Fibroblast of lung (primary cell): Measurements from ENCODE around the gene GRN. TPM values are rescaled to one million over a fixed set of nuclear protein-coding genes. Genes with fewer than 3 reads are reported as not detected.

Source experiments
- DNase-seq, 2 donors: peaks; one replicate each; pipeline versions ENCODE4 v3.0.0 to v3.0.0-alpha.2; 2010; ENCODE audit warnings: low read depth in 2 of 2
- H2AFZ ChIP-seq: 2 replicates; pipeline ENCODE4 v1.5.1; 2012; ENCODE audit warnings: low read length, control low read depth, inconsistent platforms
- H3K27ac ChIP-seq: 2 replicates; pipeline ENCODE4 v1.5.1; 2011; ENCODE audit warnings: low read length, control low read depth; ENCODE audit not compliant: insufficient read depth
- H3K27me3 ChIP-seq: 2 replicates; pipeline ENCODE4 v1.5.1; 2011; ENCODE audit warnings: mild to moderate bottlenecking, low read length; ENCODE audit not compliant: control insufficient read depth, insufficient read depth
- H3K36me3 ChIP-seq: 2 replicates; pipeline ENCODE4 v1.5.1; 2011; ENCODE audit warnings: low read length; ENCODE audit not compliant: control insufficient read depth, insufficient read depth
- H3K4me1 ChIP-seq: 2 replicates; pipeline ENCODE4 v1.5.1; 2011; ENCODE audit warnings: low read length; ENCODE audit not compliant: control insufficient read depth, insufficient read depth; ENCODE audit errors: extremely low read depth
- H3K4me2 ChIP-seq: 2 replicates; pipeline ENCODE4 v1.5.1; 2011; ENCODE audit warnings: low read length, control low read depth; ENCODE audit not compliant: insufficient read depth; ENCODE audit errors: extremely low read depth
- H3K4me3 ChIP-seq, 4 experiments: fragments of 200-600 bp in 1 of 4; sonication (generic) in 1 of 4; replicated peaks in 1 of 4; 2 replicates each; pipeline ENCODE4 v1.5.1; 2011 to 2016; ENCODE audit warnings: low read length in 4 of 4, low read depth in 3 of 4, mild to moderate bottlenecking in 3 of 4, control low read depth in 2 of 4, inconsistent platforms in 1 of 4, mixed read lengths in 1 of 4; ENCODE audit not compliant: insufficient read depth in 1 of 4; ENCODE audit errors: control extremely low read depth in 1 of 4
- H3K79me2 ChIP-seq: 2 replicates; pipeline ENCODE4 v1.5.1; 2012; ENCODE audit warnings: mild to moderate bottlenecking, low read length, inconsistent platforms; ENCODE audit not compliant: control insufficient read depth, insufficient read depth
- H3K9ac ChIP-seq: 2 replicates; pipeline ENCODE4 v1.5.1; 2011; ENCODE audit warnings: mild to moderate bottlenecking, low read length, control low read depth; ENCODE audit not compliant: insufficient read depth
- H3K9me3 ChIP-seq: 2 replicates; pipeline ENCODE4 v1.5.1; 2012; ENCODE audit warnings: low read depth, low read length; ENCODE audit not compliant: control insufficient read depth, insufficient read depth
- H4K20me1 ChIP-seq: 2 replicates; pipeline ENCODE4 v1.5.1; 2011; ENCODE audit warnings: low read length; ENCODE audit not compliant: control insufficient read depth, insufficient read depth; ENCODE audit errors: extremely low read depth
- EZH2 ChIP-seq: IDR thresholded peaks from 2 replicates; pipeline ENCODE4 v1.5.1; 2012; ENCODE audit warnings: low read length, control low read depth, mild to moderate bottlenecking; ENCODE audit errors: missing control alignments
- polyA plus RNA-seq, 2 donors: library from polyadenylated mRNA; depleted of rRNA in 1 of 2; stranded (reverse) in 1 of 2; unstranded in 1 of 2; fragments of >200 nt; gene quantifications; 2 replicates each; pipeline ENCODE4 v1.2.1, GENCODE V29; 2011 to 2012; ENCODE audit warnings: missing spikeins in 1 of 2
- total RNA-seq: library from RNA; depleted of rRNA; stranded (reverse); fragments of >200 nt; gene quantifications from 2 replicates; pipeline ENCODE4 v1.2.1, GENCODE V29; 2014
- TF ChIP-seq, protein P1 (sequence below), 2 donors: IDR thresholded peaks in 1 of 2; conservative IDR thresholded peaks in 1 of 2; 1 replicate in 1 of 2; 2 replicates in 1 of 2; pipeline ENCODE4 v1.5.1; 2011 to 2012; ENCODE audit warnings: low read length in 2 of 2, control low read depth in 1 of 2, inconsistent platforms in 1 of 2, low read depth in 1 of 2, mild to moderate bottlenecking in 1 of 2

The GRN gene
- total and polyA plus RNA-seq, 2 donors (not counting 1 experiment from before 2014, with no cell fraction given): 146 to 315 TPM

DNA sequence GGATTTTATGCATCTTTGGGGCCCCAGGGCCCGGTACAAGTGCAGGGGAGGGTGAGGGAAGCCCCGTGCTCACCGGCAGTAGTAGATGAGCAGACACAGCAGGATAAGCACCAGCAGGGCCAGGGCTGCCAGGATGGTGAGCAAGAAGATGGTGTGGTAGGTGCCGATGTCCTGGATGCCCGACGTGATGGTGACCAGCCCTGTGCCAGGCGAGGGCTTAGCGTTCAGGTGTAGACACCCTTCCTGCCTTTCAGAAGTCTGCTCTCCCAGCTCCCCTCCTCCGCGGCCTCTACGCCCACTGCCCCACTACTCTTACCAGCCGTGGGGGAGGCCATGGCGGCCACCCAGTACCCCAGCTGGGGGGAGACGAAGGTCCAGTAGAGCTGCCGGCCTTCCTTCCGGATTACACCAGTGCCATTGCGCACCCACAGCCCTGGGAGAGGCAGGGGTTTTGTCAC, 10.6 kb downstream of the GRN start:
- H3K4me3 ChIP-seq: no peak overlapping the region
- H3K9me3 ChIP-seq: no peaks in the 10 kb centered on the region
- peaks cover 14% of the 10 kb centered on the region for H3K36me3 ChIP-seq
- no peak overlapping the region for H3K27ac ChIP-seq
- no peak overlapping the region for H2AFZ ChIP-seq
- no peak overlapping the region for H3K9ac ChIP-seq
- no peak for DNase-seq
- no peaks in the 10 kb centered on the region for H3K4me1 ChIP-seq
- no peaks in the 10 kb centered on the region for H3K79me2 ChIP-seq
- H4K20me1 ChIP-seq: no peaks in the 10 kb centered on the region
- TF ChIP-seq, protein P1, sequence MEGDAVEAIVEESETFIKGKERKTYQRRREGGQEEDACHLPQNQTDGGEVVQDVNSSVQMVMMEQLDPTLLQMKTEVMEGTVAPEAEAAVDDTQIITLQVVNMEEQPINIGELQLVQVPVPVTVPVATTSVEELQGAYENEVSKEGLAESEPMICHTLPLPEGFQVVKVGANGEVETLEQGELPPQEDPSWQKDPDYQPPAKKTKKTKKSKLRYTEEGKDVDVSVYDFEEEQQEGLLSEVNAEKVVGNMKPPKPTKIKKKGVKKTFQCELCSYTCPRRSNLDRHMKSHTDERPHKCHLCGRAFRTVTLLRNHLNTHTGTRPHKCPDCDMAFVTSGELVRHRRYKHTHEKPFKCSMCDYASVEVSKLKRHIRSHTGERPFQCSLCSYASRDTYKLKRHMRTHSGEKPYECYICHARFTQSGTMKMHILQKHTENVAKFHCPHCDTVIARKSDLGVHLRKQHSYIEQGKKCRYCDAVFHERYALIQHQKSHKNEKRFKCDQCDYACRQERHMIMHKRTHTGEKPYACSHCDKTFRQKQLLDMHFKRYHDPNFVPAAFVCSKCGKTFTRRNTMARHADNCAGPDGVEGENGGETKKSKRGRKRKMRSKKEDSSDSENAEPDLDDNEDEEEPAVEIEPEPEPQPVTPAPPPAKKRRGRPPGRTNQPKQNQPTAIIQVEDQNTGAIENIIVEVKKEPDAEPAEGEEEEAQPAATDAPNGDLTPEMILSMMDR (conservative IDR thresholded peaks at IDR 0.05 in 1 of 2, IDR thresholded peaks at IDR 0.05 in 1 of 2; ENCODE audit: low read depth in 1 of 2, low read length in 2 of 2): no peak
- no peak for TF ChIP-seq EZH2
- no peak overlapping the region for H3K4me2 ChIP-seq
- no peaks in the 10 kb centered on the region for H3K27me3 ChIP-seq

DNA sequence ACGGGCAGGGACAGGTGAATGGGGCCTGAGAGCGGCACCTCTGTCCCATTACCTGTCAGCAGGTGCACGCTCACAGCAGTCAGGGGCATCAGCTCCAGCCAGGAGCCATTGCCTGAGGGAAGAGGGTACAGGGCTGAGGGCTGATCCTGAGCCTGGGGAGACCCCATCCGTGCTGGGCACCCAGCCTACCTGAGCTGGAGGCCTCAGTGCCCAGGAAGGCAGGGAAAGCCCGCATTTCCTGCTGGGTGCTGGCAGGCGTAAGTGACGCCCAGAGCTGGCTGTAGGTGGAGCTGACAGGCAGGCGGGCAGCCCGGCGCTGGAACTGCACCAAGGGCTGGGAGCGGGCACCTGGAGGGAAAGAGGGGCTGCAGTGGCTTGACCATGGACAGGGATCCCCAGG, 11.1 kb downstream of the GRN start:
- no peak overlapping the region for H3K4me3 ChIP-seq
- TF ChIP-seq, protein P1 (conservative IDR thresholded peaks at IDR 0.05 in 1 of 2, IDR thresholded peaks at IDR 0.05 in 1 of 2; ENCODE audit: low read depth in 1 of 2, low read length in 2 of 2): no peak
- TF ChIP-seq EZH2: no peak
- no peak overlapping the region for H3K27ac ChIP-seq
- DNase-seq: no peak
- no peak overlapping the region for H2AFZ ChIP-seq
- no peak overlapping the region for H3K9ac ChIP-seq
- no peak overlapping the region for H3K4me2 ChIP-seq
- H4K20me1 ChIP-seq: no peaks in the 10 kb centered on the region
- H3K9me3 ChIP-seq: no peaks in the 10 kb centered on the region
- H3K36me3 ChIP-seq: peaks cover 12% of the 10 kb centered on the region
- no peaks in the 10 kb centered on the region for H3K79me2 ChIP-seq
- peaks cover 5% of the 10 kb centered on the region for H3K4me1 ChIP-seq
- no peaks in the 10 kb centered on the region for H3K27me3 ChIP-seq

GRCh38 chr17:44358066-44358465, 13.0 kb downstream of the GRN start:
- Histone ChIP-seq H3K36me3 (no peaks in the 10 kb centered on the region), H3K4me1 (peaks cover 5% of the 10 kb centered on the region), H3K9ac (no peak overlapping the region), H2AFZ (no peak overlapping the region), H3K27me3 (no peaks in the 10 kb centered on the region), H3K9me3 (no peaks in the 10 kb centered on the region), H3K27ac (no peak overlapping the region), H3K79me2 (no peaks in the 10 kb centered on the region), H3K4me2 (no peak overlapping the region), H3K4me3 (no peak overlapping the region), H4K20me1 (no peaks in the 10 kb centered on the region)
- TF ChIP-seq, protein P1 (conservative IDR thresholded peaks at IDR 0.05 in 1 of 2, IDR thresholded peaks at IDR 0.05 in 1 of 2; ENCODE audit: low read depth in 1 of 2, low read length in 2 of 2): no peak
- TF ChIP-seq EZH2: no peak
- DNase-seq: no peak
